Activated CD8-positive, alpha-beta memory T cell treated with anti-CD3 and anti-CD28 coated beads, Interleukin-2, amount 10 ng/mL, durations not matched to agents 7 days and 5 days (primary cell): ENCODE results near the gene AGBL5. TPM values are rescaled to one million over a fixed set of nuclear protein-coding genes. Genes with fewer than 3 reads are reported as not detected.
"Not testable (repeated sequence)": the region's sequence is repeated elsewhere in the genome, so short reads cannot be mapped to it uniquely, and the experiment has no call there.

ENCODE experiments used
- ATAC-seq: fragments of 150-1000 bp; cut with Tn5 transposase; one replicate; pipeline ENCODE4 v1.10.0; 2021; ENCODE audit warnings: moderate library complexity
- CTCF ChIA-PET: fragments of 350-600 bp; sonication (Branson Sonifier 250); formaldehyde crosslinking; loops from one replicate; lab custom pipeline; 2021; ENCODE audit warnings: antibody characterized with exemption; lab: Charles Lee
- DNase-seq: peaks from one replicate; pipeline ENCODE4 v3.0.0-alpha.2; 2020
- H3K27ac Mint-ChIP-seq: one replicate; pipeline ENCODE4 v1.8.0; 2021; ENCODE audit warnings: mild to moderate bottlenecking, mixed read lengths
- H3K27me3 Mint-ChIP-seq: one replicate; pipeline ENCODE4 v1.8.0; 2021; ENCODE audit warnings: mixed read lengths
- H3K36me3 Mint-ChIP-seq: one replicate; pipeline ENCODE4 v1.8.0; 2021; ENCODE audit warnings: mild to moderate bottlenecking, mixed read lengths
- H3K4me1 Mint-ChIP-seq: one replicate; pipeline ENCODE4 v1.8.0; 2021; ENCODE audit warnings: mixed read lengths
- H3K4me3 Mint-ChIP-seq: one replicate; pipeline ENCODE4 v1.8.0; 2021; ENCODE audit warnings: mild to moderate bottlenecking, moderate library complexity, mixed read lengths
- H3K9me3 Mint-ChIP-seq: one replicate; pipeline ENCODE4 v1.8.0; 2022; ENCODE audit warnings: low read depth, mixed read lengths
- total RNA-seq, 2 experiments: library from RNA; stranded (reverse); gene quantifications; one replicate each; pipeline ENCODE4 v1.2.3, GENCODE V29; 2021

Gene AGBL5
- total RNA-seq, 2 experiments from 2014 or later, result 13.8 to 15.1 TPM

DNA sequence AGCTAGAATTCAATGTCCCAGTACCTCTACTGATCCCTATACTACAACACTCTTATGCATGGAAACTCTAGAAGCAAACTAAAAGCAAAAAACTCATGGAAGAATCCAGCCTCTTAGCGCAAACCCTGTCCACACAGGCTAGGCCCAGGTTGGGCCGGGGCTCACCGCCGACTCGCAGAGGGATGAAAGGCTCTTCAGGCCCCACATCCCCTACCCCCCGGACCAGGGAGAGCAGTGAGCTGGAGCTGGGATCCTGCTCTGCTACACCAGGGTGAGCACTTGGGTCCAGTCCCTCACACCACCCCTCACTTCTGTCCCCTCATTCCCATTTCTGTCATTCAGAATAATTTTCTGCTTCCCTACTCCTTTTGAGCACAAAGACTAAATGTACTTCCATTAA lies 18.0 kb downstream of the AGBL5 start:
- Mint-ChIP-seq H3K36me3 (peaks cover 26% of the 10 kb centered on the region), H3K4me3 (peak overlapping the region; percentile 9), H3K4me1 (peaks cover 56% of the 10 kb centered on the region), H3K27me3 (no peaks in the 10 kb centered on the region), H3K27ac (peak overlapping the region; percentile 93), H3K9me3 (no peaks in the 10 kb centered on the region)
- CTCF ChIA-PET, result no interaction called here
- DNase-seq (no peak), ATAC-seq (no peak)

- Mint-ChIP-seq H3K36me3 (peaks cover 22% of the 10 kb centered on the region), H3K4me3 (peak overlapping the region; percentile 99), H3K27me3 (no peaks in the 10 kb centered on the region), H3K4me1 (peaks cover 62% of the 10 kb centered on the region), H3K27ac (peak overlapping the region; percentile 93), H3K9me3 (no peaks in the 10 kb centered on the region)
- ATAC-seq (no peak), DNase-seq (no peak)
- CTCF ChIA-PET, result interaction anchor here (1.3 to 5.9 kb wide), 2 partner anchors 19 to 53 kb away, joined by 3 to 45 read pairs; partner anchors contain the start of genes ABHD1 and AGBL5
These were observed 18.6 kb downstream of the AGBL5 start for GRCh38 chr2:27069961-27070618.

GRCh38 chr2:27070653-27071276 lies 19.3 kb downstream of the AGBL5 start:
- Mint-ChIP-seq H3K9me3 (no peaks in the 10 kb centered on the region), H3K36me3 (peaks cover 18% of the 10 kb centered on the region), H3K27me3 (no peaks in the 10 kb centered on the region), H3K4me3 (peak overlapping the region; percentile 99), H3K27ac (peak overlapping the region; percentile 93), H3K4me1 (peaks cover 63% of the 10 kb centered on the region)
- CTCF ChIA-PET, result interaction anchor here (1.2 to 5.9 kb wide), 10 partner anchors 8 to 233 kb away, joined by 3 to 45 read pairs (median 6); partner anchors contain the start of genes ABHD1, AGBL5 and KHK
- DNase-seq (no peak), ATAC-seq (no peak)

GRCh38 chr2:27071277-27071989 lies 20.0 kb downstream of the AGBL5 start, which contains the start of gene OST4:
OST4 (minus strand) TSS chr2:27071654.
- peak within 1 kb of the TSS; percentile 93 for H3K27ac Mint-ChIP-seq
- H3K27me3 Mint-ChIP-seq, result no peaks in the 10 kb centered on the region
- DNase-seq, result peak; percentile 92
- H3K36me3 Mint-ChIP-seq, result peaks cover 14% of the 10 kb centered on the region
- H3K4me3 Mint-ChIP-seq, result peak within 1 kb of the TSS; percentile 99
- CTCF ChIA-PET, result interaction anchor here (1.2 to 5.9 kb wide), 10 partner anchors 9 to 232 kb away, joined by 3 to 45 read pairs (median 6); partner anchors contain the start of genes ABHD1, AGBL5 and KHK
- no peaks in the 10 kb centered on the region for H3K9me3 Mint-ChIP-seq
- peaks cover 70% of the 10 kb centered on the region for H3K4me1 Mint-ChIP-seq
- peak; percentile 93 for ATAC-seq

DNA sequence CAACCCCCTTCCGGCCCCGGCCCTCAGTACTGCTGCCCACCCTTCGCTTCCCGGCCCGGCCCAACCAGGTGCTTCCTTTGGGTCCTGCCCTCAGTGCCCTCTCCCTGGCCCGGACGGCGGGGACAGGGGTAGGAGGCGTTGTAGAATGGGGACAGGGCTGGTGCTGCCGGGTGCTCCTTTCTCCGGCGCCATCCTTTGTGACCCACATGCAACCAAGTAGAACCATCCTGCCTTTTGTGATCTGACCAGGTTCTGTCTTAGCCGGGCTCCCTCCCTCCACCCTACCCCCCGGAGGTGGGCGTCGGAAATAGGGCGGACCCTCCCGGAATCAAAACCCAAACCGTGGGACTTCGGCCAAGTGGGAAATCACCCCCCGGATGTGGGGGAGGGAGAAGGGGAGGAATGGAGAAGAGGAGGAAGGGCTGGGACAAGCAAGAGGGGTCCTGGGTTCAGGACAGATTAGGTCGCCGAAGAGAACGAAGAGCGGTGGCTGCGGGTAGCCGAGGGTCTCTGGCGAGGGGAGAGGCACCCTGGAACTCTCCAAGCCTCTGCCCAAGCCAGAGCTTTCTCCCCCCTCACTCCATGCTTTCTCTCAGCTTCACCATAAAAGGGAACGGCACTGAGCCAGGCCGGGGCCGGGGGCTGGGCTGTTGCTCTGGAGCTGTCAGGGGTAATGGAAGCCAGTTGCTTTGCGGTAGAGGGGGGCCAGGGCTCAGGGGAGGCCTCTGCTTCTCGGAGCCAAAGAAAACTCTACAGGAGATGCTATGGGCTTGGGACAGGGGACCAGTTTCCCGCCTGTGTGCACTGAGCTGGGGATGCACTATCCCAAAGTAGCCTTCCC lies 20.7 kb downstream of the AGBL5 start:
- Mint-ChIP-seq H3K27me3 (no peaks in the 10 kb centered on the region), H3K9me3 (no peaks in the 10 kb centered on the region), H3K27ac (peak overlapping the region; percentile 82), H3K4me1 (peaks cover 70% of the 10 kb centered on the region), H3K36me3 (peaks cover 14% of the 10 kb centered on the region), H3K4me3 (peak overlapping the region; percentile 79)
- DNase-seq (peak; percentile 63), ATAC-seq (peak; percentile 37)
- CTCF ChIA-PET, result interaction anchor here (1.2 to 5.9 kb wide), 10 partner anchors 9 to 231 kb away, joined by 4 to 45 read pairs (median 8); partner anchors contain the start of genes AGBL5 and KHK

GRCh38 chr2:27072920-27073319 lies 21.5 kb downstream of the AGBL5 start:
- H3K27me3 Mint-ChIP-seq, result no peaks in the 10 kb centered on the region
- ATAC-seq (no peak), DNase-seq (no peak)
- peaks cover 14% of the 10 kb centered on the region for H3K36me3 Mint-ChIP-seq
- H3K4me3 Mint-ChIP-seq, result peak overlapping the region; percentile 79
- H3K9me3 Mint-ChIP-seq, result no peaks in the 10 kb centered on the region
- CTCF ChIA-PET, result interaction anchor here (1.8 to 5.9 kb wide), 3 partner anchors 13 to 111 kb away, joined by 6 to 45 read pairs (median 37); partner anchors contain the start of genes AGBL5 and KHK
- H3K4me1 Mint-ChIP-seq, result peaks cover 67% of the 10 kb centered on the region
- H3K27ac Mint-ChIP-seq, result peak overlapping the region; percentile 67

- Mint-ChIP-seq H3K9me3 (no peaks in the 10 kb centered on the region), H3K4me1 (peaks cover 65% of the 10 kb centered on the region), H3K36me3 (peaks cover 13% of the 10 kb centered on the region), H3K27me3 (no peaks in the 10 kb centered on the region), H3K27ac (peak overlapping the region; percentile 16), H3K4me3 (no peak overlapping the region)
- CTCF ChIA-PET, result interaction anchor here (1.0 to 5.9 kb wide), 4 partner anchors 9 to 228 kb away, joined by 3 to 45 read pairs (median 20); partner anchors contain the start of genes AGBL5 and KHK
- DNase-seq (no peak), ATAC-seq (no peak)
These were observed 22.3 kb downstream of the AGBL5 start for GRCh38 chr2:27073782-27074181.

- CTCF ChIA-PET, result interaction anchor here (1.0 to 5.9 kb wide), 4 partner anchors 8 to 229 kb away, joined by 3 to 45 read pairs (median 20); partner anchors contain the start of genes AGBL5 and KHK
- Mint-ChIP-seq H3K27ac (peak overlapping the region; percentile 80), H3K4me3 (peak overlapping the region; percentile 3)
These were observed 23.5 kb downstream of the AGBL5 start for GRCh38 chr2:27074738-27075565.

DNA sequence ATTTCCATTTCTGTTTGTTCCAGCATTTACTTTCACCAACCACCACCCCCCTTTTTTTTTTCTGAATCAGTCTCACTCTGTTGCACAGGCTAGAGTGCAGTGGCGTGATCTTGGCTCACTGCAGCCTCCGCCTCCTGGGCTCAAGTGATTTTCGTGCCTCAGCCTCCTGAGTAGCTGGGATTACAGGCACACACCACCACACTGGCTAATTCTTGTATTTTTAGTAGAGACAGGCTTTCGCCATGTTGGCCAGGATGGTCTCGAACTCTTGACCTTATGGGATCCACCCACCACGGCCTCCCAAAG lies 24.1 kb downstream of the AGBL5 start:
- Mint-ChIP-seq H3K4me1 (peaks cover 52% of the 10 kb centered on the region), H3K4me3 (peak overlapping the region; percentile 3), H3K27ac (peak overlapping the region; percentile 80)
- H3K27me3 Mint-ChIP-seq, H3K36me3 Mint-ChIP-seq, ATAC-seq, H3K9me3 Mint-ChIP-seq, DNase-seq: not testable (repeated sequence)
- CTCF ChIA-PET, result interaction anchor here (5.0 to 5.9 kb wide), 2 partner anchors 11 to 25 kb away, joined by 37 to 45 read pairs; partner anchors contain the start of genes AGBL5 and KHK

More at GRCh38 chr2:27074738-27075565, 23.5 kb downstream of the AGBL5 start:
- peak; percentile 70 for DNase-seq
- Mint-ChIP-seq H3K4me1 (peaks cover 54% of the 10 kb centered on the region), H3K27me3 (no peaks in the 10 kb centered on the region), H3K36me3 (peaks cover under 1% of the 10 kb centered on the region), H3K9me3 (no peaks in the 10 kb centered on the region)
- ATAC-seq, result no peak

GRCh38 chr2:27076323-27076722 lies 24.9 kb downstream of the AGBL5 start:
- no peak overlapping the region for H3K4me3 Mint-ChIP-seq
- H3K4me1 Mint-ChIP-seq, result peaks cover 52% of the 10 kb centered on the region
- H3K9me3 Mint-ChIP-seq, result no peaks in the 10 kb centered on the region
- ATAC-seq (no peak), DNase-seq (no peak)
- CTCF ChIA-PET, result interaction anchor here (1.6 to 5.0 kb wide), 2 partner anchors 10 to 26 kb away, joined by 3 to 37 read pairs; partner anchors contain the start of genes AGBL5 and KHK
- no peaks in the 10 kb centered on the region for H3K27me3 Mint-ChIP-seq
- H3K36me3 Mint-ChIP-seq, result no peaks in the 10 kb centered on the region
- peak overlapping the region; percentile 71 for H3K27ac Mint-ChIP-seq

- DNase-seq, result no peak
- ATAC-seq, result no peak
- H3K4me1 Mint-ChIP-seq, result peaks cover 56% of the 10 kb centered on the region
- no peaks in the 10 kb centered on the region for H3K27me3 Mint-ChIP-seq
- H3K9me3 Mint-ChIP-seq, result no peaks in the 10 kb centered on the region
- H3K36me3 Mint-ChIP-seq, result no peaks in the 10 kb centered on the region
- CTCF ChIA-PET, result interaction anchor here (0.6 to 5.0 kb wide), 3 partner anchors 9 to 115 kb away, joined by 3 to 37 read pairs (median 3); partner anchors contain the start of genes AGBL5 and KHK
- H3K4me3 Mint-ChIP-seq, result no peak overlapping the region
- H3K27ac Mint-ChIP-seq, result no peak overlapping the region
These were observed 25.8 kb downstream of the AGBL5 start for GRCh38 chr2:27077231-27077630.
